Karpas-422 (cell line): ENCODE data around the gene CAMSAP2. TPM values are rescaled to one million over a fixed set of nuclear protein-coding genes. Genes with fewer than 3 reads are reported as not detected.

ENCODE experiments used
- DNase-seq: peaks from one replicate; pipeline ENCODE4 v3.0.0-alpha.2; 2015
- H2AFZ ChIP-seq: fragments of 200-600 bp; sonication (generic); 2 replicates; pipeline ENCODE4 v1.6.1; 2014; ENCODE audit warnings: antibody characterized with exemption, low read length, mixed read lengths
- H3K27ac ChIP-seq: fragments of 200-600 bp; sonication (generic); 2 replicates; pipeline ENCODE4 v1.5.1; 2014; ENCODE audit warnings: mild to moderate bottlenecking, low read length, moderate library complexity
- H3K27me3 ChIP-seq: fragments of 200-600 bp; sonication (generic); 2 replicates; pipeline ENCODE4 v1.6.1; 2014; ENCODE audit warnings: low read length, mixed read lengths
- H3K36me3 ChIP-seq: fragments of 200-600 bp; sonication (generic); 2 replicates; pipeline ENCODE4 v1.6.1; 2014; ENCODE audit warnings: low read length, mixed read lengths; ENCODE audit not compliant: insufficient read depth
- H3K4me1 ChIP-seq: fragments of 200-600 bp; sonication (generic); 2 replicates; pipeline ENCODE4 v1.6.1; 2014; ENCODE audit warnings: mild to moderate bottlenecking, low read length, mixed read lengths
- H3K4me2 ChIP-seq: fragments of 200-600 bp; sonication (generic); 2 replicates; pipeline ENCODE4 v1.6.1; 2014; ENCODE audit warnings: low read length, low read depth, mild to moderate bottlenecking; ENCODE audit not compliant: poor library complexity, severe bottlenecking
- H3K4me3 ChIP-seq: fragments of 200-600 bp; sonication (generic); 2 replicates; pipeline ENCODE4 v1.5.1; 2014; ENCODE audit warnings: mild to moderate bottlenecking, antibody characterized with exemption, low read length, mixed read lengths
- H3K79me2 ChIP-seq: fragments of 200-600 bp; sonication (generic); 2 replicates; pipeline ENCODE4 v1.6.1; 2014; ENCODE audit warnings: mild to moderate bottlenecking, low read length, mixed read lengths
- H3K9ac ChIP-seq: fragments of 200-600 bp; sonication (generic); 2 replicates; pipeline ENCODE4 v1.6.0; 2014; ENCODE audit warnings: low read length
- H3K9me2 ChIP-seq: fragments of 200-600 bp; sonication (generic), shearing (Covaris generic); replicated peaks from 2 replicates; pipeline ENCODE4 v1.6.0; 2014; ENCODE audit warnings: mild to moderate bottlenecking, low read length, moderate library complexity; ENCODE audit not compliant: insufficient read depth
- H3K9me3 ChIP-seq: fragments of 300-700, 200-600 bp; sonication (generic); 2 replicates; pipeline ENCODE4 v1.6.1; 2014; ENCODE audit warnings: low read length, mixed read lengths
- H4K20me1 ChIP-seq: fragments of 200-600 bp; sonication (generic); 2 replicates; pipeline ENCODE4 v1.6.1; 2014; ENCODE audit warnings: mild to moderate bottlenecking, antibody characterized with exemption, low read length, low read depth; ENCODE audit not compliant: insufficient read depth
- total RNA-seq: library from RNA; depleted of rRNA; stranded (reverse); fragments of >200 nt; shearing (Covaris generic); gene quantifications from 2 replicates; pipeline ENCODE4 v1.2.3, GENCODE V29; 2014; ENCODE audit warnings: low replicate concordance; rRNA removed

CAMSAP2 gene, protein sequence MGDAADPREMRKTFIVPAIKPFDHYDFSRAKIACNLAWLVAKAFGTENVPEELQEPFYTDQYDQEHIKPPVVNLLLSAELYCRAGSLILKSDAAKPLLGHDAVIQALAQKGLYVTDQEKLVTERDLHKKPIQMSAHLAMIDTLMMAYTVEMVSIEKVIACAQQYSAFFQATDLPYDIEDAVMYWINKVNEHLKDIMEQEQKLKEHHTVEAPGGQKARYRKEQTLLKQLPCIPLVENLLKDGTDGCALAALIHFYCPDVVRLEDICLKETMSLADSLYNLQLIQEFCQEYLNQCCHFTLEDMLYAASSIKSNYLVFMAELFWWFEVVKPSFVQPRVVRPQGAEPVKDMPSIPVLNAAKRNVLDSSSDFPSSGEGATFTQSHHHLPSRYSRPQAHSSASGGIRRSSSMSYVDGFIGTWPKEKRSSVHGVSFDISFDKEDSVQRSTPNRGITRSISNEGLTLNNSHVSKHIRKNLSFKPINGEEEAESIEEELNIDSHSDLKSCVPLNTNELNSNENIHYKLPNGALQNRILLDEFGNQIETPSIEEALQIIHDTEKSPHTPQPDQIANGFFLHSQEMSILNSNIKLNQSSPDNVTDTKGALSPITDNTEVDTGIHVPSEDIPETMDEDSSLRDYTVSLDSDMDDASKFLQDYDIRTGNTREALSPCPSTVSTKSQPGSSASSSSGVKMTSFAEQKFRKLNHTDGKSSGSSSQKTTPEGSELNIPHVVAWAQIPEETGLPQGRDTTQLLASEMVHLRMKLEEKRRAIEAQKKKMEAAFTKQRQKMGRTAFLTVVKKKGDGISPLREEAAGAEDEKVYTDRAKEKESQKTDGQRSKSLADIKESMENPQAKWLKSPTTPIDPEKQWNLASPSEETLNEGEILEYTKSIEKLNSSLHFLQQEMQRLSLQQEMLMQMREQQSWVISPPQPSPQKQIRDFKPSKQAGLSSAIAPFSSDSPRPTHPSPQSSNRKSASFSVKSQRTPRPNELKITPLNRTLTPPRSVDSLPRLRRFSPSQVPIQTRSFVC (N-terminal part only)
- total RNA-seq: 29.4 and 56.5 TPM in 2 replicates

DNA sequence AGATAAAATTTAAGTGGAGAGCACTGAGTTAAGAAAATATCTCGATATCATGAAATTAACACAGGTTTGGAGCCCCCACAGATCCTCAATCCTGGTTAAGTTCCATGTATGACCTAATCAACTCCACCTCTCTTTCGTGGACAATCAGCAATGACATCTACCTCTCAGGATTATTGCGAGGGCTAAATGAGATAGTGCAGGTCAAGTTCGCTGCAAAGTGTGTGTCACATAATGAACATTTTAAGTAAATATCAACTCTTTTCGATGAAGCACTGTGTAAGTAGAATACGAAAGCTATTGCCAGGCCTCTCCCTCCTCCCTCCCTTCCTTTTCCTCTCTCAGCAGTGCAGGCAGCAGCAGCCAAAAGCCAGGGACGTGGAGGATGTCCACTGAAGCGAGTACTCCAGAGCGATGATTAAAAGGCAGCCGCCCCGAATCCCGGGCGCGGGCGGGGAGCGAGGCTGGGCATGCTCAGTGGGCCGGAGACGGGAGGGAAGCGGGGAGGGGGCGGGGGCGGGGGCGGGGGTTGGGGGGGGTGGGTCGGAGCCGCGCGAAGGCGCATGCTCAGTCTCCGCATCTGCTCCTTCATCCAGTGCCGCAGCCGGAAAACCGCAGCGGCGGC lies at the start of gene CAMSAP2:
Gene CAMSAP2, plus strand, starts transcription at position 567 of the 622 bp plus-strand sequence. CDS start 935 bp downstream, outside the sequence.
- Histone ChIP-seq H3K9me2 (no peaks in the 10 kb centered on the region), H3K4me1 (peaks cover 29% of the 10 kb centered on the region), H3K9me3 (no peaks in the 10 kb centered on the region), H3K4me3 (peak within 1 kb of the TSS; percentile 77), H3K9ac (peak within 1 kb of the TSS; percentile 81), H3K79me2 (peaks cover 42% of the 10 kb centered on the region), H2AFZ (peak within 1 kb of the TSS; percentile 91), H3K27me3 (no peaks in the 10 kb centered on the region), H4K20me1 (no peaks in the 10 kb centered on the region), H3K27ac (peak within 1 kb of the TSS; percentile 98), H3K4me2 (peak within 1 kb of the TSS; percentile 86), H3K36me3 (peaks cover 11% of the 10 kb centered on the region; the same call in 1 of the 2 replicates)
- DNase-seq: peak; percentile 85

DNA sequence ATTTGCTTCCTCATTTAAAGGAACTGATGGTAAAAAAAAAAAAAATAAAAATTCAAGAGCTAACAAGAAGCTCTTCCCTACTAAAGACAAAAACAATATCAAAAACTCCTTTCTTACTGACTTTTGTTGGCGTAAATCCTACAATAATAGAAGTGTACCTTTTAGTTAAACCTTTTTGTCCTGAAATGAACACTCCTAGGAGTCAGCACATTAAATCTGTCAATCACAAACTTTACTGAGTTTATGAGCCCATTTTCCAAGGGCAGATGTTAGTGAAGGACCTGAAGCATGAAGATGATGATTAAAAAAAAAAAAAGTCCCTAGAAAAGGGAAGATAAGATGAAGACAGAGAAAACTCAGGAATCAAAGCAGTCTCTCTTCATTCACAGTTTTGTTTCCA lies 46.4 kb upstream of the CAMSAP2 start:
- H3K4me1 ChIP-seq: no peaks in the 10 kb centered on the region

DNA sequence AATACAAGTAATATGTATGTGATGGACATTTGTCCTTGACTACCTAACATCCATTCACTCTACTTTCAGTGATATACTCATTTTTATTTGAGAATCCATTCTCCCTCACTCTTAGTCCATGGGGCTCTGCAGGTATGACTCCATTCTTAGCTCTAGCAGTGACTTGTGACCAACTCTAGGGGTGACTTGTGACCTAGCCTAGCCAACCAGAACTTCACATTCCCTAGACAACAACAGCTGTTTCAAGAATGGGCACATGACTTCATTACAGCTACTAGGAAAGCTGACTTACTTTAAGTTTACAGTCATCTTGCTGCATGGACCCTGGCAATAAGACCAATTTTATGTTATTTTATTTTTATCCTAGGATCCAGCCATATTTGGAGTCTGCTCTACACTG lies 45.4 kb upstream of the CAMSAP2 start:
- Histone ChIP-seq H3K36me3 (no peaks in the 10 kb centered on the region), H3K4me3 (no peak overlapping the region), H3K4me1 (no peaks in the 10 kb centered on the region), H3K27ac (no peak overlapping the region), H3K9me3 (no peaks in the 10 kb centered on the region), H3K79me2 (no peaks in the 10 kb centered on the region), H3K9me2 (no peaks in the 10 kb centered on the region), H4K20me1 (no peaks in the 10 kb centered on the region), H3K9ac (no peak overlapping the region), H2AFZ (no peak overlapping the region), H3K4me2 (no peak overlapping the region), H3K27me3 (no peaks in the 10 kb centered on the region)
- no peak for DNase-seq

More for the DNA sequence above, 46.4 kb upstream of the CAMSAP2 start:
- Histone ChIP-seq H3K79me2 (no peaks in the 10 kb centered on the region), H3K9me3 (no peaks in the 10 kb centered on the region), H4K20me1 (no peaks in the 10 kb centered on the region), H3K4me2 (no peak overlapping the region), H3K27ac (no peak overlapping the region), H3K36me3 (no peaks in the 10 kb centered on the region), H3K9me2 (no peaks in the 10 kb centered on the region), H3K9ac (no peak overlapping the region), H3K4me3 (no peak overlapping the region), H3K27me3 (no peaks in the 10 kb centered on the region), H2AFZ (no peak overlapping the region)
- no peak for DNase-seq

DNA sequence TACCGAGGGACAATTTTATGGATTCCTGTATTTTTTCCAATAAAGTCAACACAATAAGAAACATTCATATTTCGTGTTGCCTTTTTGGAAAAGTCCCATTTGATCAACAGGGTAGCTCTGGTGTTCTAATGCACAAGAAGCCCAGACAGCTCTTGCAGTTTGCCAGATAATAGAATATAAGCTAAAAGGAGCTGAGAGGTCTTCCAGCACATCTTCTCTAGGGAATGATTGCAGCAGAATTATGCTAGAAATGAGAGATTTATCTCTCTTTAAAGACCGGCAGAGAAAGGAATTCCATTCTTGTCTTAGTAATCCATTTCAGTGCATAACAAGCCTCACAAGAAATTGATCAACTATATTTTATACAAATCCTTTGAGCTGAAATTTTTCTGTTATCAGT lies 44.0 kb upstream of the CAMSAP2 start:
- Histone ChIP-seq H3K4me3 (no peak overlapping the region), H3K9me3 (no peaks in the 10 kb centered on the region), H3K4me1 (no peaks in the 10 kb centered on the region), H3K79me2 (no peaks in the 10 kb centered on the region), H3K36me3 (no peaks in the 10 kb centered on the region), H3K9ac (no peak overlapping the region), H4K20me1 (no peaks in the 10 kb centered on the region), H3K27ac (no peak overlapping the region), H3K4me2 (no peak overlapping the region), H3K27me3 (no peaks in the 10 kb centered on the region), H2AFZ (no peak overlapping the region), H3K9me2 (no peaks in the 10 kb centered on the region)
- no peak for DNase-seq

DNA sequence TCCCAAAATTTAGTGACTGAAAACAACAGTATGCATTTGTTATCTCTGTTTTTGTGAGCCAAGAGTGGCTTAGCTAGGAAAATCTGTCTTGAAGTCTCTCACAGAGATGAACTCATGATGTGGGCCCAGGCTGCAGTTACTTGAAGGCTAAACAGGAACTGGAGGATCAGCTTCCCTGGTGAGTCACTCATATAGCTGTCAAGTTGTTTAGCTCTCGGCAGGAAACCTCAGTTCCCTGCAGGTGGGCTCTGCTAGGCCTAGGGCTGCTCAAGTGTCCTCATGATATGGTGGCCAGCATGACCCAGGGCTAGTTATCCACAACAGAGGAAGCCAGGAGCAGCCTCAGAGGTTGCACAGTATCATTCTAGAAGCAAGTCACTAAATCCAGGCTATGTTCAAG lies 38.8 kb upstream of the CAMSAP2 start:
- Histone ChIP-seq H3K4me3 (no peak overlapping the region), H3K4me2 (no peak overlapping the region), H3K79me2 (no peaks in the 10 kb centered on the region), H3K36me3 (no peaks in the 10 kb centered on the region), H3K9me2 (no peaks in the 10 kb centered on the region), H4K20me1 (no peaks in the 10 kb centered on the region), H3K9me3 (no peaks in the 10 kb centered on the region), H3K9ac (no peak overlapping the region), H2AFZ (no peak overlapping the region), H3K27ac (no peak overlapping the region), H3K27me3 (no peaks in the 10 kb centered on the region), H3K4me1 (no peaks in the 10 kb centered on the region; the same call in 1 of the 2 replicates)
- no peak for DNase-seq

DNA sequence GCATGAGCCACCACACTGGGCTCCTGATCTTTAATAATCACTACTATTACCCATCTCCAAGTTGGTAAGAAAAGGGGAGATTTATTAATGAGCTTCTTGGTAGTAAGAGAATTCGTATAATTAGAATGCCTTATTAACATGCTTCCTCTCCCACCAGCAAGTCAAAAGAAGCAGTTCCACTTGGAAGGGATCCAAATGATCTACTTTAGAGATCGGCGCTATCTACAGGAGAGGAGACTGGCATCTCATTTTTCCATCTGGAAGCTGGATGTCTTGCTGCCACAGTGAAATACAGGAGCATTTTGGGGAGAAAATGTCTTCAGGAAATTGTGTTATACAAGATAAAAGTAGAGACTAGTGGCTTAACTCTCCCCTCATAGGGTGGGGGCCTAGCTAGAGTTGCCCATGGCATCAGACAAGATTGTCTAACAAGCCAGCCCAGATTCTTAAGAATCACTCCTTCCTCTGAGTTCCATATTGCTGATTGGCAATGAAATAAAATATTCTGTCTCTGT lies 33.6 kb upstream of the CAMSAP2 start:
- Histone ChIP-seq H4K20me1 (no peaks in the 10 kb centered on the region), H3K4me1 (no peaks in the 10 kb centered on the region; the same call in 1 of the 2 replicates), H3K9me2 (no peaks in the 10 kb centered on the region), H3K36me3 (no peaks in the 10 kb centered on the region), H3K4me2 (no peak overlapping the region), H3K4me3 (no peak overlapping the region), H3K27ac (no peak overlapping the region), H3K9me3 (no peaks in the 10 kb centered on the region), H2AFZ (no peak overlapping the region), H3K9ac (no peak overlapping the region), H3K79me2 (no peaks in the 10 kb centered on the region), H3K27me3 (no peaks in the 10 kb centered on the region)
- DNase-seq: no peak

DNA sequence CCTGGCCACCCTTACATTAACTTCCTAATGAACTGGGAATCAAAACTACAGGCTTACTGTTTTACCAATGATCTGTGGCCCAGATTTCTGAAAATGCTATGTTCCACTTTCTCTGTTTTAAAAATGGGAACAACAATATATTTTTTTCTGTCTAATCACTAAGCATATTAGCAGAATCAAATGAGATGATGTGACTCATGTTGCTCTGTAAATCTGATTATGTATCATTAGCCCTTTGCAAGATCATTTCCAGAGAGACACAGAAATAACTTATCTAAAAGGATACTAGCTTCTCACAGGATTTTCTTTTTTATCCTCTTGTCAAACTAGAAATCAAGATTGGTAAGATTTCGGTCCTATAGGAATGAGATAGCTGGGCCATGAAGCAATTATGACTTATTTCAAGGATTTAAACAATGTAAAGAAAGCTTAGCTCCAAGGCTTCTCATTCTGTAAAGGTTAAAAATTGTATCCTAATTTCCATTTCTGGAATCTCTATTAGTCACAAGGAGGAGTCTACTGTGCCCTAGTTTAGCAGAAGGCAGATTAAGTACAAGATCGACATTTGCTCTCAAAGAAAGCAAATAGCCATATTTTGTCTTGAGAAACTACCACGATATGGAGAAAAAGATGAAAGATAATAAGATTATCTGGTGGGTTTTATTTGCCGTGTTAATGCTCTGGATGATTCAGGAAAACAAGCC lies 32.4 kb upstream of the CAMSAP2 start:
- Histone ChIP-seq H3K79me2 (no peaks in the 10 kb centered on the region), H3K4me3 (no peak overlapping the region), H2AFZ (no peak overlapping the region), H3K9ac (no peak overlapping the region), H3K27ac (no peak overlapping the region), H3K36me3 (no peaks in the 10 kb centered on the region), H4K20me1 (no peaks in the 10 kb centered on the region), H3K9me2 (no peaks in the 10 kb centered on the region), H3K4me1 (no peaks in the 10 kb centered on the region; the same call in 1 of the 2 replicates), H3K9me3 (no peaks in the 10 kb centered on the region), H3K4me2 (no peak overlapping the region), H3K27me3 (no peaks in the 10 kb centered on the region)
- no peak for DNase-seq
